Left kidney (tissue), 2 donors: ENCODE results near the gene HIPK4. TPM values are rescaled to one million over a fixed set of nuclear protein-coding genes. Genes with fewer than 3 reads are reported as not detected.
"Not testable (repeated sequence)": the region's sequence is repeated elsewhere in the genome, so short reads cannot be mapped to it uniquely, and the experiment has no call there.

Experiments
- DNase-seq: peaks from one replicate; pipeline ENCODE4 v3.0.0-alpha.2; 2013
- polyA plus RNA-seq: library from polyadenylated mRNA; unstranded; fragments of 120-200 nt; gene quantifications from one replicate; pipeline ENCODE4 v1.2.1, GENCODE V29; 2013; ENCODE audit not compliant: insufficient read length

Gene HIPK4
- polyA plus RNA-seq, 1 donor = 0.20 TPM

- no peak for DNase-seq
These were observed 3.0 kb upstream of the HIPK4 start for GRCh38 chr19:40392894-40393517.

- no peak for DNase-seq
These were observed 2.1 kb upstream of the HIPK4 start for GRCh38 chr19:40392123-40392522.

- DNase-seq = no peak
These were observed 437 bp downstream of the HIPK4 start for GRCh38 chr19:40389404-40390083.

- DNase-seq = no peak
These were observed 1.5 kb downstream of the HIPK4 start for GRCh38 chr19:40388481-40388880.

- no peak for DNase-seq
These were observed 2.8 kb downstream of the HIPK4 start for GRCh38 chr19:40387155-40387554.

GRCh38 chr19:40383668-40384248, 6.2 kb downstream of the HIPK4 start:
- no peak for DNase-seq

- no peak for DNase-seq
These were observed 8.7 kb downstream of the HIPK4 start for GRCh38 chr19:40381321-40381720.

- DNase-seq = no peak
These were observed 9.6 kb downstream of the HIPK4 start for GRCh38 chr19:40380199-40381037.

- no peak for DNase-seq
These were observed 10.4 kb downstream of the HIPK4 start for GRCh38 chr19:40379446-40380198.

GRCh38 chr19:40378509-40378908, 11.5 kb downstream of the HIPK4 start:
- no peak for DNase-seq

GRCh38 chr19:40377876-40378385, 12.1 kb downstream of the HIPK4 start:
- DNase-seq = no peak

GRCh38 chr19:40376286-40376862, 13.6 kb downstream of the HIPK4 start:
- DNase-seq = no peak

- no peak for DNase-seq
These were observed 15.9 kb downstream of the HIPK4 start for GRCh38 chr19:40374084-40374483.

- DNase-seq = no peak
These were observed 18.2 kb downstream of the HIPK4 start for GRCh38 chr19:40371802-40372122.

GRCh38 chr19:40370997-40371801, 18.8 kb downstream of the HIPK4 start:
- no peak for DNase-seq

GRCh38 chr19:40370253-40370652, 19.7 kb downstream of the HIPK4 start:
- DNase-seq = not testable (repeated sequence)

- DNase-seq = no peak
These were observed 20.2 kb downstream of the HIPK4 start for GRCh38 chr19:40369797-40370196.

- DNase-seq = no peak
These were observed 22.2 kb downstream of the HIPK4 start for GRCh38 chr19:40367577-40368434.

GRCh38 chr19:40366697-40367561, 23.1 kb downstream of the HIPK4 start:
- DNase-seq = peak; percentile 47
